Esophagus squamous epithelium (tissue), 4 donors: ENCODE data around the gene COL20A1.

Experiments used
- POLR2A ChIP-seq, 4 donors: fragments of 450-650 bp; IDR thresholded peaks; one replicate each; pipeline ENCODE4 v1.6.1; 2017; ENCODE audit warnings: antibody characterized with exemption in 4 of 4, mild to moderate bottlenecking in 4 of 4, moderate library complexity in 3 of 4
- TF ChIP-seq, protein P1 (sequence below), 6 experiments: fragments of 450-650 bp in 4 of 6; fragments of 200-600 bp in 2 of 6; sonication (generic) in 2 of 6; IDR thresholded peaks; one replicate each; pipeline ENCODE4 v1.5.1; 2016 to 2019; ENCODE audit warnings: antibody characterized with exemption in 6 of 6, mild to moderate bottlenecking in 4 of 6, moderate library complexity in 4 of 6

DNA sequence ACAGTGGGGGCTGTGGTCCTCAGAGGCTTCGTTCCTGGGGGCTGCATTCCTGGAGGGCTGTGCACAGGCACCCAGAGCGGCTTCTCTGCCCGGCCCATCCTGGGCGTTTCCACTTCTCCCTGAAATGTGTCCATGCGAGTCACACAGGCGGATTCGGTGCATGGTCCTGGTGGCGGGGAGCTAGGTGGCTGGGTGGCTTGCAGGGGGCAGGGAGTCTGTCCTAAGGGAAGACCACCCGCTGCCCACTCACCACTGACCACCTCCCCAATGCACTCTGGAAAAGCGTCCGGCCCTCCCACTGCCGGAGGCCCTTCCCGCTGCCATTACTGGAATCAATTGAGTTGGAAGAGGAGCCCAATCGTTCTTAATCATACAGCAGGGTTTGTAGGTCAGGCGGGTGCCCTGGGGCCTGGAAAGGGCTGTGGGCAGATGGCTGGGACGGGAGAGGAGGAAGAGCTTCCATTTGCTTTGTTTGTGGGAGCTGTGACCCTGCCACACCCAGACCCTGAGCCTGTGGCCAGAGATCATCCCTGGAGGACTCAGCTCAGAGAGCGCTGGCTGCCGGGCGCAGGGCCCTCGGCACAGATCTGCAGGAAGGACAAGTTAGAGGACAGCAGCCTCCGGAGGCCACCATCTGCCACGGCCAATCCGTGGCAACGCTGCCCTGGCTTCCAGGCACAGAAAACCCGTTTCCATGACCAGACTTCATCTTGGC, 61.8 kb downstream of the COL20A1 start:
- TF ChIP-seq, protein P1, sequence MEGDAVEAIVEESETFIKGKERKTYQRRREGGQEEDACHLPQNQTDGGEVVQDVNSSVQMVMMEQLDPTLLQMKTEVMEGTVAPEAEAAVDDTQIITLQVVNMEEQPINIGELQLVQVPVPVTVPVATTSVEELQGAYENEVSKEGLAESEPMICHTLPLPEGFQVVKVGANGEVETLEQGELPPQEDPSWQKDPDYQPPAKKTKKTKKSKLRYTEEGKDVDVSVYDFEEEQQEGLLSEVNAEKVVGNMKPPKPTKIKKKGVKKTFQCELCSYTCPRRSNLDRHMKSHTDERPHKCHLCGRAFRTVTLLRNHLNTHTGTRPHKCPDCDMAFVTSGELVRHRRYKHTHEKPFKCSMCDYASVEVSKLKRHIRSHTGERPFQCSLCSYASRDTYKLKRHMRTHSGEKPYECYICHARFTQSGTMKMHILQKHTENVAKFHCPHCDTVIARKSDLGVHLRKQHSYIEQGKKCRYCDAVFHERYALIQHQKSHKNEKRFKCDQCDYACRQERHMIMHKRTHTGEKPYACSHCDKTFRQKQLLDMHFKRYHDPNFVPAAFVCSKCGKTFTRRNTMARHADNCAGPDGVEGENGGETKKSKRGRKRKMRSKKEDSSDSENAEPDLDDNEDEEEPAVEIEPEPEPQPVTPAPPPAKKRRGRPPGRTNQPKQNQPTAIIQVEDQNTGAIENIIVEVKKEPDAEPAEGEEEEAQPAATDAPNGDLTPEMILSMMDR (IDR thresholded peaks at IDR 0.05), result no peak
- TF ChIP-seq POLR2A (IDR thresholded peaks at IDR 0.05), result no peak
